Liver (tissue), 9 donors: ENCODE measurements around the gene CALML5. TPM values are rescaled to one million over a fixed set of nuclear protein-coding genes. Genes with fewer than 3 reads are reported as not detected.

ENCODE experiments used
- DNase-seq: peaks from one replicate; pipeline ENCODE4 v3.0.0-alpha.2; 2017; ENCODE audit warnings: low spot score
- H3K27ac ChIP-seq, 2 donors: one replicate each; pipeline ENCODE4 v1.7.0; 2013; ENCODE audit warnings: inconsistent platforms in 2 of 2, low read length in 2 of 2, control low read depth in 1 of 2, low read depth in 1 of 2, mild to moderate bottlenecking in 1 of 2
- H3K27me3 ChIP-seq, 4 donors: one replicate each; pipeline versions ENCODE4 v1.6.1 to v1.7.0; 2013; ENCODE audit warnings: low read length in 3 of 4, inconsistent platforms in 1 of 4, mild to moderate bottlenecking in 1 of 4, moderate library complexity in 1 of 4; ENCODE audit not compliant: control insufficient read depth in 4 of 4, insufficient read depth in 4 of 4
- H3K36me3 ChIP-seq, 4 donors: one replicate each; pipeline versions ENCODE4 v1.6.1 to v1.7.0; 2013; ENCODE audit warnings: low read length in 3 of 4, mild to moderate bottlenecking in 3 of 4, low read depth in 1 of 4, moderate library complexity in 1 of 4; ENCODE audit not compliant: control insufficient read depth in 4 of 4, insufficient read depth in 3 of 4
- H3K4me1 ChIP-seq, 4 donors: one replicate each; pipeline versions ENCODE4 v1.6.1 to v1.7.0; 2013; ENCODE audit warnings: low read length in 3 of 4, mild to moderate bottlenecking in 3 of 4, moderate library complexity in 1 of 4; ENCODE audit not compliant: control insufficient read depth in 4 of 4, insufficient read depth in 4 of 4
- H3K4me3 ChIP-seq, 3 donors: one replicate each; pipeline versions ENCODE4 v1.6.1 to v1.7.0; 2013; ENCODE audit warnings: low read length in 3 of 3, control low read depth in 1 of 3, low read depth in 1 of 3, mild to moderate bottlenecking in 1 of 3
- H3K9ac ChIP-seq, 2 donors: one replicate each; pipeline ENCODE4 v1.7.0; 2013; ENCODE audit warnings: low read length in 2 of 2, mild to moderate bottlenecking in 2 of 2, moderate library complexity in 2 of 2, control low read depth in 1 of 2, low read depth in 1 of 2
- H3K9me3 ChIP-seq, 4 donors: one replicate each; pipeline versions ENCODE4 v1.6.1 to v1.7.0; 2013; ENCODE audit warnings: low read length in 3 of 4; ENCODE audit not compliant: control insufficient read depth in 4 of 4
- EGR1 ChIP-seq, 2 donors: IDR thresholded peaks; 2 replicates each; pipeline ENCODE4 v1.6.1; 2016 to 2018; ENCODE audit warnings: antibody characterized with exemption in 2 of 2, low read depth in 2 of 2
- FOXA1 ChIP-seq: IDR thresholded peaks from 2 replicates; pipeline ENCODE4 v1.6.1; 2016; ENCODE audit warnings: antibody characterized with exemption
- FOXA2 ChIP-seq: IDR thresholded peaks from 2 replicates; pipeline ENCODE4 v1.6.1; 2016; ENCODE audit warnings: antibody characterized with exemption
- GABPA ChIP-seq, 2 donors: IDR thresholded peaks in 1 of 2; conservative IDR thresholded peaks in 1 of 2; 2 replicates each; pipeline ENCODE4 v1.6.1; 2016; ENCODE audit warnings: antibody characterized with exemption in 2 of 2, mild to moderate bottlenecking in 1 of 2, moderate library complexity in 1 of 2
- HNF4A ChIP-seq, 2 donors: conservative IDR thresholded peaks; 2 replicates each; pipeline ENCODE4 v1.6.1; 2016; ENCODE audit warnings: antibody characterized with exemption in 2 of 2, mild to moderate bottlenecking in 2 of 2
- HNF4G ChIP-seq: IDR thresholded peaks from 2 replicates; pipeline ENCODE4 v1.6.1; 2016; ENCODE audit warnings: antibody characterized with exemption
- JUND ChIP-seq, 2 donors: IDR thresholded peaks; 2 replicates each; pipeline ENCODE4 v1.6.1; 2016; ENCODE audit warnings: antibody characterized with exemption in 2 of 2
- NR2F2 ChIP-seq: IDR thresholded peaks from 2 replicates; pipeline ENCODE4 v1.6.1; 2016; ENCODE audit warnings: antibody characterized with exemption
- RAD21 ChIP-seq, 2 donors: IDR thresholded peaks; 2 replicates each; pipeline ENCODE4 v1.6.1; 2016; ENCODE audit warnings: antibody characterized with exemption in 2 of 2, mild to moderate bottlenecking in 2 of 2
- RXRA ChIP-seq, 2 donors: IDR thresholded peaks; 2 replicates each; pipeline ENCODE4 v1.6.1; 2017 to 2018; ENCODE audit warnings: antibody characterized with exemption in 2 of 2, mild to moderate bottlenecking in 1 of 2
- SP1 ChIP-seq: IDR thresholded peaks from 2 replicates; pipeline ENCODE4 v1.6.1; 2018; ENCODE audit warnings: antibody characterized with exemption, mild to moderate bottlenecking
- TAF1 ChIP-seq: conservative IDR thresholded peaks from 2 replicates; pipeline ENCODE4 v1.6.1; 2016; ENCODE audit warnings: antibody characterized with exemption, mild to moderate bottlenecking
- YY1 ChIP-seq: IDR thresholded peaks from 2 replicates; pipeline ENCODE4 v1.6.1; 2016; ENCODE audit warnings: antibody characterized with exemption, mild to moderate bottlenecking
- WGBS: extraction: QIAGEN DNeasy Blood & Tissue Kit; methylation state at CpG from one replicate; pipeline ENCODE4 v1.1.7; 2013; 5-methylcytosine and 5-hydroxymethylcytosine counted together
- polyA plus RNA-seq, 2 donors: library from polyadenylated mRNA; stranded (reverse) in 1 of 2; unstranded in 1 of 2; fragments of 200-250 nt in 1 of 2; fragments of >200 nt in 1 of 2; fragmentation: Nextera tagmentation in 1 of 2; extraction: Ambion mirVana in 1 of 2; gene quantifications; one replicate each; pipeline versions ENCODE4 v1.2.1 to v1.2.3, GENCODE V29; 2013 to 2015
- total RNA-seq, 2 donors: library from RNA; depleted of rRNA; stranded (reverse); fragments of >200 nt; gene quantifications; one replicate each; pipeline ENCODE4 v1.2.3, GENCODE V29; 2014
- TF ChIP-seq, protein P1 (sequence below): fragments of 150-350 bp; IDR thresholded peaks from 2 replicates; pipeline ENCODE4 v1.5.1; 2017; ENCODE audit warnings: improper control_type of control experiment, low read depth, low read length; ENCODE audit not compliant: missing input control
- TF ChIP-seq, protein P2 (sequence below): IDR thresholded peaks from 2 replicates; pipeline ENCODE4 v1.6.1; 2016; ENCODE audit warnings: antibody characterized with exemption
- TF ChIP-seq, protein P3 (sequence below): IDR thresholded peaks from 2 replicates; pipeline ENCODE4 v1.6.1; 2016; ENCODE audit warnings: antibody characterized with exemption, mild to moderate bottlenecking
- TF ChIP-seq, protein P4 (sequence below): IDR thresholded peaks from 2 replicates; pipeline ENCODE4 v1.6.1; 2016; ENCODE audit warnings: antibody characterized with exemption
- TF ChIP-seq, protein P5 (sequence below): IDR thresholded peaks from 2 replicates; pipeline ENCODE4 v1.6.1; 2016; ENCODE audit warnings: antibody characterized with exemption
- donor health status: healthy.
- donor health status: healthy.
- donor health status: healthy.
- donor health status: healthy.
- donor health status: healthy.

Gene CALML5
- total and polyA plus RNA-seq, 4 donors = not detected

DNA sequence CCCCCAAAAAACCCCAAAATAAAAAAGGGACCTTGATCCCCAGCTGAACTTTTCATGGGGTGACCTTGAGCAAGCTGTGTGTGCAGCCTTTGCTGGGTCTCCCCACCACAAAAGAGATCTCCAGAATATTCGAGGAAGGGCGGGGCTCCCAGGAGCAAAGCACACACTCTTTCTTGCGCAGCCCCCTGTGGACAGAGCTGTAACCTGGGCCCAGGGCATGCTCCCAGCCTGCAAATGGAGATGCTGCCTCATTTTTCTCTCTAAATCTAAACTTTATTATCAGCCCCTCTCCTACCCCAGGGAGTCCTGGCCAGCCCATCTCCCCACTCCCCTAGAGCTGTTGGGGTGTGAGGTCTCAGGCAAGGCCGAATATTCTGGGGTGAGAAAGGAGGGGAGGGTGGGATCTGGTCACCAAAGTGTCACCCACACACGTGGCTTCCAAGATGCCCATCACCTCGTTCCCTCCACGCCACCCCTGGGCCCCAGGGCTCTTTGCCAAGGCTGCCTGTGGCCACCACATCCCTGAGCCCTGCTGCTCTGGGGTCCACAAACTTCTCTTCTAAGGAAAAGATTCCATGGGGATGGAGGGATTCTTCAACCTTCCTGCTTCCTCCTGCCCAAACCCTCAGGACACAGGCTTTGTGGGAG is 23.7 kb upstream of the CALML5 start:
- 87% methylated on average over 7 of the region's 7 CpGs for WGBS
- H3K27ac ChIP-seq = no peak overlapping the region
- no peaks in the 10 kb centered on the region for H3K9me3 ChIP-seq
- H3K36me3 ChIP-seq = no peaks in the 10 kb centered on the region
- H3K27me3 ChIP-seq = no peaks in the 10 kb centered on the region
- peaks cover 0 to 16% (median 11%) of the 10 kb centered on the region in 4 donors for H3K4me1 ChIP-seq
- no peak for DNase-seq
- H3K9ac ChIP-seq = no peak overlapping the region
- TF ChIP-seq RXRA (IDR thresholded peaks at IDR 0.05) = no peak
- TF ChIP-seq, protein P1, sequence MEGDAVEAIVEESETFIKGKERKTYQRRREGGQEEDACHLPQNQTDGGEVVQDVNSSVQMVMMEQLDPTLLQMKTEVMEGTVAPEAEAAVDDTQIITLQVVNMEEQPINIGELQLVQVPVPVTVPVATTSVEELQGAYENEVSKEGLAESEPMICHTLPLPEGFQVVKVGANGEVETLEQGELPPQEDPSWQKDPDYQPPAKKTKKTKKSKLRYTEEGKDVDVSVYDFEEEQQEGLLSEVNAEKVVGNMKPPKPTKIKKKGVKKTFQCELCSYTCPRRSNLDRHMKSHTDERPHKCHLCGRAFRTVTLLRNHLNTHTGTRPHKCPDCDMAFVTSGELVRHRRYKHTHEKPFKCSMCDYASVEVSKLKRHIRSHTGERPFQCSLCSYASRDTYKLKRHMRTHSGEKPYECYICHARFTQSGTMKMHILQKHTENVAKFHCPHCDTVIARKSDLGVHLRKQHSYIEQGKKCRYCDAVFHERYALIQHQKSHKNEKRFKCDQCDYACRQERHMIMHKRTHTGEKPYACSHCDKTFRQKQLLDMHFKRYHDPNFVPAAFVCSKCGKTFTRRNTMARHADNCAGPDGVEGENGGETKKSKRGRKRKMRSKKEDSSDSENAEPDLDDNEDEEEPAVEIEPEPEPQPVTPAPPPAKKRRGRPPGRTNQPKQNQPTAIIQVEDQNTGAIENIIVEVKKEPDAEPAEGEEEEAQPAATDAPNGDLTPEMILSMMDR = no peak
- no peak for TF ChIP-seq FOXA1
- TF ChIP-seq, protein P2, sequence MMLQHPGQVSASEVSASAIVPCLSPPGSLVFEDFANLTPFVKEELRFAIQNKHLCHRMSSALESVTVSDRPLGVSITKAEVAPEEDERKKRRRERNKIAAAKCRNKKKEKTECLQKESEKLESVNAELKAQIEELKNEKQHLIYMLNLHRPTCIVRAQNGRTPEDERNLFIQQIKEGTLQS = no peak
- no peak for TF ChIP-seq EGR1 (IDR thresholded peaks at IDR 0.05; ENCODE audit: low read depth in 2 of 2)
- no peak for TF ChIP-seq SP1
- no peak for TF ChIP-seq HNF4G
- no peak for TF ChIP-seq FOXA2
- TF ChIP-seq, protein P3, sequence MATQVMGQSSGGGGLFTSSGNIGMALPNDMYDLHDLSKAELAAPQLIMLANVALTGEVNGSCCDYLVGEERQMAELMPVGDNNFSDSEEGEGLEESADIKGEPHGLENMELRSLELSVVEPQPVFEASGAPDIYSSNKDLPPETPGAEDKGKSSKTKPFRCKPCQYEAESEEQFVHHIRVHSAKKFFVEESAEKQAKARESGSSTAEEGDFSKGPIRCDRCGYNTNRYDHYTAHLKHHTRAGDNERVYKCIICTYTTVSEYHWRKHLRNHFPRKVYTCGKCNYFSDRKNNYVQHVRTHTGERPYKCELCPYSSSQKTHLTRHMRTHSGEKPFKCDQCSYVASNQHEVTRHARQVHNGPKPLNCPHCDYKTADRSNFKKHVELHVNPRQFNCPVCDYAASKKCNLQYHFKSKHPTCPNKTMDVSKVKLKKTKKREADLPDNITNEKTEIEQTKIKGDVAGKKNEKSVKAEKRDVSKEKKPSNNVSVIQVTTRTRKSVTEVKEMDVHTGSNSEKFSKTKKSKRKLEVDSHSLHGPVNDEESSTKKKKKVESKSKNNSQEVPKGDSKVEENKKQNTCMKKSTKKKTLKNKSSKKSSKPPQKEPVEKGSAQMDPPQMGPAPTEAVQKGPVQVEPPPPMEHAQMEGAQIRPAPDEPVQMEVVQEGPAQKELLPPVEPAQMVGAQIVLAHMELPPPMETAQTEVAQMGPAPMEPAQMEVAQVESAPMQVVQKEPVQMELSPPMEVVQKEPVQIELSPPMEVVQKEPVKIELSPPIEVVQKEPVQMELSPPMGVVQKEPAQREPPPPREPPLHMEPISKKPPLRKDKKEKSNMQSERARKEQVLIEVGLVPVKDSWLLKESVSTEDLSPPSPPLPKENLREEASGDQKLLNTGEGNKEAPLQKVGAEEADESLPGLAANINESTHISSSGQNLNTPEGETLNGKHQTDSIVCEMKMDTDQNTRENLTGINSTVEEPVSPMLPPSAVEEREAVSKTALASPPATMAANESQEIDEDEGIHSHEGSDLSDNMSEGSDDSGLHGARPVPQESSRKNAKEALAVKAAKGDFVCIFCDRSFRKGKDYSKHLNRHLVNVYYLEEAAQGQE = no peak
- TF ChIP-seq NR2F2 = no peak
- TF ChIP-seq, protein P4, sequence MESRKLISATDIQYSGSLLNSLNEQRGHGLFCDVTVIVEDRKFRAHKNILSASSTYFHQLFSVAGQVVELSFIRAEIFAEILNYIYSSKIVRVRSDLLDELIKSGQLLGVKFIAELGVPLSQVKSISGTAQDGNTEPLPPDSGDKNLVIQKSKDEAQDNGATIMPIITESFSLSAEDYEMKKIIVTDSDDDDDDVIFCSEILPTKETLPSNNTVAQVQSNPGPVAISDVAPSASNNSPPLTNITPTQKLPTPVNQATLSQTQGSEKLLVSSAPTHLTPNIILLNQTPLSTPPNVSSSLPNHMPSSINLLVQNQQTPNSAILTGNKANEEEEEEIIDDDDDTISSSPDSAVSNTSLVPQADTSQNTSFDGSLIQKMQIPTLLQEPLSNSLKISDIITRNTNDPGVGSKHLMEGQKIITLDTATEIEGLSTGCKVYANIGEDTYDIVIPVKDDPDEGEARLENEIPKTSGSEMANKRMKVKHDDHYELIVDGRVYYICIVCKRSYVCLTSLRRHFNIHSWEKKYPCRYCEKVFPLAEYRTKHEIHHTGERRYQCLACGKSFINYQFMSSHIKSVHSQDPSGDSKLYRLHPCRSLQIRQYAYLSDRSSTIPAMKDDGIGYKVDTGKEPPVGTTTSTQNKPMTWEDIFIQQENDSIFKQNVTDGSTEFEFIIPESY = no peak
- TF ChIP-seq TAF1 = no peak
- no peak for TF ChIP-seq GABPA (IDR thresholded peaks at IDR 0.05 in 1 of 2, conservative IDR thresholded peaks at IDR 0.05 in 1 of 2)
- no peak for TF ChIP-seq RAD21 (IDR thresholded peaks at IDR 0.05)
- TF ChIP-seq HNF4A (conservative IDR thresholded peaks at IDR 0.05) = no peak
- TF ChIP-seq, protein P5, sequence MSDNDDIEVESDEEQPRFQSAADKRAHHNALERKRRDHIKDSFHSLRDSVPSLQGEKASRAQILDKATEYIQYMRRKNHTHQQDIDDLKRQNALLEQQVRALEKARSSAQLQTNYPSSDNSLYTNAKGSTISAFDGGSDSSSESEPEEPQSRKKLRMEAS = no peak
- no peak for TF ChIP-seq YY1
- TF ChIP-seq JUND (IDR thresholded peaks at IDR 0.05) = no peak
- H3K4me3 ChIP-seq = no peak overlapping the region
